ENCODE measurements around the gene MKLN1. TPM values are rescaled to one million over a fixed set of nuclear protein-coding genes. Genes with fewer than 3 reads are reported as not detected.

Gene MKLN1
- total and polyA plus RNA-seq, 2 of the 13 experiments (the other 11 are each of a cell fraction or from before 2014, with no cell fraction given) = 33.6 to 43.5 TPM

GRCh38 chr7:131364767-131365344, 37.2 kb downstream of the MKLN1 start:
- BruUV-seq (replicated peaks) = no TSS peak
- intact Hi-C loops (cut with micrococcal nuclease; ENCODE audit: unreplicated experiment) = no loop called here
- WGBS (ENCODE audit: low lambda C conversion rate) = 98% methylated on average over 4 of the region's 4 CpGs
- H3K4me3 ChIP-seq (replicated peaks in 1 of 3; ENCODE audit: insufficient read depth in 1 of 3, low read depth in 2 of 3, low read length in 3 of 3) = no peak overlapping the region
- no peak for FAIRE-seq
- peaks cover 98% of the 10 kb centered on the region for H3K79me2 ChIP-seq (ENCODE audit: insufficient read depth, low read length)
- in situ Hi-C loops (cut with HindIII; ENCODE audit: extremely low pct_ligation_motif_present, low pct_unique_long_range_greater_than_20kb) = no loop called here
- peaks cover 25% of the 10 kb centered on the region for H3K4me1 ChIP-seq (ENCODE audit: insufficient read depth, low read length)
- CTCF ChIA-PET (ENCODE audit: low intra/inter-chr PET ratio, low total read pairs) = no interaction called here
- no peak for TF ChIP-seq NPAS2 (CRISPR knock-in tag; IDR thresholded peaks at IDR 0.05; ENCODE audit: borderline replicate concordance)
- no peak for TF ChIP-seq ZNF44 (CRISPR knock-in tag; IDR thresholded peaks at IDR 0.05)
- no peak for TF ChIP-seq MZF1 (CRISPR knock-in tag; IDR thresholded peaks at IDR 0.05; ENCODE audit: borderline replicate concordance)
- TF ChIP-seq MIXL1 (CRISPR knock-in tag; IDR thresholded peaks at IDR 0.05) = no peak
- TF ChIP-seq ZBTB3 (CRISPR knock-in tag; IDR thresholded peaks at IDR 0.05; ENCODE audit: borderline replicate concordance, low read depth) = no peak
- no peak for TF ChIP-seq RELA (CRISPR knock-in tag; IDR thresholded peaks at IDR 0.05)
- TF ChIP-seq ZNF547 (CRISPR knock-in tag; IDR thresholded peaks at IDR 0.05) = no peak
- no peak for TF ChIP-seq ZBTB7A (CRISPR knock-in tag; IDR thresholded peaks at IDR 0.05)
- TF ChIP-seq ZNF543 (CRISPR knock-in tag; IDR thresholded peaks at IDR 0.05) = no peak
- H3K4me2 ChIP-seq (ENCODE audit: low read depth, low read length) = no peak overlapping the region
- POLR2A ChIA-PET = no interaction called here
- H3K36me3 ChIP-seq (replicated peaks in 1 of 2; ENCODE audit: control insufficient read depth in 1 of 2, insufficient read depth in 2 of 2, low read length in 2 of 2) = no peaks in the 10 kb centered on the region
- no peaks in the 10 kb centered on the region for H3K9me3 ChIP-seq (ENCODE audit: low read length)
- H2AFZ ChIP-seq (ENCODE audit: low read length) = no peak overlapping the region
- H3K27me3 ChIP-seq (ENCODE audit: control insufficient read depth in 1 of 2, insufficient read depth in 2 of 2, low read length in 2 of 2) = no peaks in the 10 kb centered on the region
- H3K9ac ChIP-seq (ENCODE audit: insufficient read depth, low read depth, low read length) = no peak overlapping the region
- no peak for ATAC-seq
- no peak overlapping the region for H3K27ac ChIP-seq (ENCODE audit: extremely low read length, insufficient read depth, low read length)
- DNase-seq (ENCODE audit: low spot score) = no peak
- peaks cover 76% of the 10 kb centered on the region for H4K20me1 ChIP-seq (ENCODE audit: insufficient read depth, low read length)

GRCh38 chr7:131365838-131366237, 38.2 kb downstream of the MKLN1 start:
- DNase-seq (ENCODE audit: low spot score) = no peak
- H3K4me2 ChIP-seq (ENCODE audit: low read depth, low read length) = no peak overlapping the region
- H4K20me1 ChIP-seq (ENCODE audit: insufficient read depth, low read length) = peaks cover 74% of the 10 kb centered on the region
- H3K79me2 ChIP-seq (ENCODE audit: insufficient read depth, low read length) = peaks cover 98% of the 10 kb centered on the region
- CTCF ChIA-PET (ENCODE audit: low intra/inter-chr PET ratio, low total read pairs) = no interaction called here
- no peaks in the 10 kb centered on the region for H3K9me3 ChIP-seq (ENCODE audit: low read length)
- intact Hi-C loops (cut with micrococcal nuclease; ENCODE audit: unreplicated experiment) (no loop called here), in situ Hi-C loops (cut with HindIII; ENCODE audit: extremely low pct_ligation_motif_present, low pct_unique_long_range_greater_than_20kb) (no loop called here)
- H3K4me1 ChIP-seq (ENCODE audit: insufficient read depth, low read length) = peaks cover 25% of the 10 kb centered on the region
- BruUV-seq (replicated peaks) = no TSS peak
- 94% methylated on average over 3 of the region's 3 CpGs for WGBS (ENCODE audit: low lambda C conversion rate)
- ATAC-seq = no peak
- no peaks in the 10 kb centered on the region; a peak in 1 of 5 replicates for H3K36me3 ChIP-seq (replicated peaks in 1 of 2; ENCODE audit: control insufficient read depth in 1 of 2, insufficient read depth in 2 of 2, low read length in 2 of 2)
- no peak overlapping the region for H3K4me3 ChIP-seq (replicated peaks in 1 of 3; ENCODE audit: insufficient read depth in 1 of 3, low read depth in 2 of 3, low read length in 3 of 3)
- FAIRE-seq = no peak
- POLR2A ChIA-PET = no interaction called here
- no peaks in the 10 kb centered on the region for H3K27me3 ChIP-seq (ENCODE audit: control insufficient read depth in 1 of 2, insufficient read depth in 2 of 2, low read length in 2 of 2)
- no peak overlapping the region for H3K27ac ChIP-seq (ENCODE audit: extremely low read length, insufficient read depth, low read length)
- no peak for TF ChIP-seq ARNT (IDR thresholded peaks at IDR 0.05)
- no peak for TF ChIP-seq ZNF816 (CRISPR knock-in tag; IDR thresholded peaks at IDR 0.05; ENCODE audit: borderline replicate concordance)
- no peak for TF ChIP-seq DMAP1 (CRISPR knock-in tag; IDR thresholded peaks at IDR 0.05)
- TF ChIP-seq CEBPB (IDR thresholded peaks at IDR 0.05; ENCODE audit: borderline replicate concordance, low read depth, low read length) = peak; percentile 52; the same call in 1 of the 2 replicates
- TF ChIP-seq ZNF275 (CRISPR knock-in tag; IDR thresholded peaks at IDR 0.05; ENCODE audit: borderline replicate concordance) = no peak
- TF ChIP-seq ZNF235 (CRISPR knock-in tag; IDR thresholded peaks at IDR 0.05; ENCODE audit: borderline replicate concordance) = no peak
- no peak overlapping the region for H2AFZ ChIP-seq (ENCODE audit: low read length)
- H3K9ac ChIP-seq (ENCODE audit: insufficient read depth, low read depth, low read length) = no peak overlapping the region

Measured in HepG2 (cell line).